CD4-positive, alpha-beta T cell treated with Interleukin-1 beta for 1 hour (primary cell): ENCODE results near the gene CMBL.
"Not testable (repeated sequence)": the region's sequence is repeated elsewhere in the genome, so short reads cannot be mapped to it uniquely, and the experiment has no call there.

Experiments
- DNase-seq, 2 donors: peaks; one replicate each; pipeline ENCODE4 v3.0.0-alpha.2; 2020 to 2022

CMBL gene

GRCh38 chr5:10253390-10253789 lies 54.3 kb downstream of the CMBL start:
- no peak for DNase-seq

DNA sequence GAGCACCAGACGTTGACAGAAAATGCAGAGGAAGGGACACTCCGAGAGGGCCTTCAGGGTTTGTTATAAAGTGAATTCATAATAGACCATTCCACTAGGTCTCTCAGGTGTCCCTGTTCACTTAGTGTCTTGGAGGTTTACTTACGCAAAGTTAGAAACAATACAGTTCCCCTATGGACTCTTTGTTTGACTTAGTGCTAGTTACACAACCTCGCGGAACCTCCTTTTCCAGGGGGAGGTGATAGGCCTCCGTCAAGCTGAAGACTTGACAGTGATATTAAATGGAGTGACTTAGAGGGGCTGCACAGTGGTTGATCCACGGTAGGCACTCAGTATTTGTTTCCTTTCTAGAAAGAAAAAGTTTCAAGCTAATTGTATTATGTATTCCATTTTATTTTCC lies 56.3 kb downstream of the CMBL start:
- DNase-seq = no peak

DNA sequence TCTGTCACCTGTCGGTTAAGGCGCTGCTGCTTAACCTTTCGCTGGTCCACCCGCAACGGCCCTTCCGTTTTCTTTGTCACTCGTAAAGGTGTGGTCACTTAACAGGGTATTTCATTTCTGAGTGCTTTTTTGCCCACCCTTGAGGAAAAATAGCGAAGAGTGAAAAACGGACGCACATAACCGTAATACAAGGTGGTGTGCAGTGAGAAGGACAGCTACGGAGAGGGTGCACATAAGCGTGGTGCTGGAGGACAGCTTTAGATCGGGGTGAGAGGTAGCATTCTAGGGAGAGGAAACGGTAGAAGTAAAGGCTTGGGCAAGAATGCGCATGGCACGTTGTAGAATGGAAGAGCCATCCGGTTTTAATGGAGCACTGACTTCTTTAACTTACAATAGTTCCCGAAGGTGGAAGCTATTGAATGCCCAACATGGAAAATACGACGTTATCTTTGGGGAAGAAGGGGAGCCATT lies 56.9 kb downstream of the CMBL start:
- DNase-seq = peak in 1 of 2 donors; percentile 16

DNA sequence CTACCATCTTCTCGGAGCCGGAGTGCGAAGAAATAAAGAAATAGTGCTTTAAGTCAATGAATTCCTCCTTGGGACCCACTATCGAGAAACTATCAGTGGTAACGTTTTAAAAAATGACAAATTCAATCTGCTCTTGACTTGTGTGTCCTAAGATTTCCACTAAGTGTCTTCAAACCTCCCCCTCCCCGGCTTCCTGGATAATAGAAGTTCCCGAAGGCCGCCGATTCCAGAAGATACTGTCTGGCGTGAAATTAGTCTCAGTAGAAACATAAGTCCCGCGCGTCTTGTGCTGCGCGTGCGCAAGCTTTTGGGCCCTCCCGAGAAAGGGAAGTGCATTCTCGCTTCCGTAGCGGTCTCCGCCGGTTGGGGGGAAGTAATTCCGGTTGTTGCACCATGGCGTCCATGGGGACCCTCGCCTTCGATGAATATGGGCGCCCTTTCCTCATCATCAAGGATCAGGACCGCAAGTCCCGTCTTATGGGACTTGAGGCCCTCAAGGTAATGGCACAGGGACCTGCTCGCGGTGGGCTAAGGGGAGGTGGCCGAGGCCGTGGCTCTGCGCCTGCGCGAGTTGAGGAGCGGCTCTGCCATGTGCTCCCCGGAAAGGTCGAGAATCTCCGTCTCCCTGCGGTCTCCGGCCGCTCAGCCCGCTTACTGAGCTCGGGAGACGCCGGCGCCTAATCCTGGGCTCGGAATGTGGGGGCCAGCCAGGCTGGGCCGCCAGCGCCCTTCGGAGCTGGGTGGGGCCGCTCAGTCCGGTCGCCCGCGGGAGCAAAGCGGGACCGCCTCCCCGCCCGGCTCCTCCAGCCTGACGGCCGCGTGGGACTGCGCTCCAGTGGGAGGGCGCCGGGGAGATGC lies 57.5 kb downstream of the CMBL start, which contains the start of gene CCT5:
TSS of gene CCT5 (plus strand) at position 333 of the 858 bp plus-strand sequence. CDS start at position 394, 61 bp downstream.
- peak; percentile 94 to 95 for DNase-seq

DNA sequence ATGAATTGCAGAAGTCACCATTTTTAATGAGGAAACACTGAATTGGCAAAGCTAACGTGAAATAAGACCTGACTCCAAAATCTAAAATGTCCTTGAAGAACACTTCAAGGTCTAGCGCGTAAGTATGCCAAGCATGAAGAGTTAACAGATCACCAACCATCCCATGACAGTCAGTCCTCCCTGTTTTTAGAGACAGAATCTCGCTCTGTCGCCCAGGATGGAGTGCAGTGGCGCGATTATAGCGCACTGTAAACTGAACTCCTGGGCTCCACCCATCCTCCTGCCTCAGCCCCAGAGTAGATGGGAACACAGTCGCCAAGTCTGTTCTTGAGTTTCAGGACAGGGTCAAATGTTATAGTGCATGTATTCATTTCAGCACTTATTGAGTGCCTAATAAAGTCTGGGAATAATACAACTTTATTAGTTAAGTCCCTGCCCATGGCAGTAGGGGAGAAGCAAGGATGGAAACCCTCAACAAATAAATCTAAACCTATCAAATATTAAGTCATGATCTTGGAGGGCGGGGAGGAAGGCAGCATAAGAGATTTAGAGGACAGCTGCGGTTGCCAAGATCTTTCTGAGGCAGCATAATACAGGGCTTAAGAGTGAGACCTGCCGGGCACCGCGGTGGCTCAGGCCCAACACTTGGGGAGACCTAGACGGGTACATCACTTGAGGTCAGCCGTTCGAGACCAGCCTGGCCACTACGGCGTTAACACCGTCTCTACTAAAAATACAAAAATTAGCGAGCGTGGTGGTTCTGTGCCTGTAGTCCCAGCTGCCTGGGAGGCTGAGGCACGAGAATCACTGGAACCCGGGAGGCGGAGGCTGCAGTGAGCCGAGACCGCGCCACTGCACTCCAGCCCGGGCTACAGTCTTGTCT lies 59.1 kb downstream of the CMBL start:
- DNase-seq = no peak

- not testable (repeated sequence) for DNase-seq
Measured at GRCh38 chr5:10247217-10247616, 60.5 kb downstream of the CMBL start.

- DNase-seq = no peak
Measured at GRCh38 chr5:10246761-10247160, 60.9 kb downstream of the CMBL start.

DNA sequence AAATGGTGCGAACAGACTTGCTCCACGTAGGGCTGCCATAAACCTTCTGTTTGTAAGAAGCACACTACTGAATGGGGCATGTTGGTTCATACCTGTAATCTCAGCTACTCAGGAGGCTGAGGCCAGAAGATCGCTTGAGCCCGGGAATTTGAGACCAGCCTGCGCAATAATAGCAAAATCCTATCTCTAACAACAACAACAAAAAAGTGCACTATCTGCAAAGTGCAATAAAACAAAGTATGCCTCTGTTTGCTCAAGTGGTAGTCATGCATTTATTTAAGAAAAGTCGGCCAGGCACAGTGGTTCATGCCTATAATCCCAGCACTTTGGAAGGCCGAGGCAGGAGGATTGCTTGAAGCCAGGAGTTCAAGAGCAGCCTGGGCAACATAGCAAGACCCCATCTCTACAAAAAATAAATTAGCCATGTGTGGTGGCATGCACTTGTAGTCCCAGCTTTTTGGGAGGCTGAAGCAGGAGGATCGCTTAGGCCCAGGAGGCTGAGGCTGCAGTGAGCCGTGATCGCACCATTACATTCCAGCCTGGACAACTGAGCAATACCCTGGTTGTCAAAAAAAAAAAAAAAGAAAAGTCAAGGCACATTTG lies 63.3 kb downstream of the CMBL start:
- no peak for DNase-seq

DNA sequence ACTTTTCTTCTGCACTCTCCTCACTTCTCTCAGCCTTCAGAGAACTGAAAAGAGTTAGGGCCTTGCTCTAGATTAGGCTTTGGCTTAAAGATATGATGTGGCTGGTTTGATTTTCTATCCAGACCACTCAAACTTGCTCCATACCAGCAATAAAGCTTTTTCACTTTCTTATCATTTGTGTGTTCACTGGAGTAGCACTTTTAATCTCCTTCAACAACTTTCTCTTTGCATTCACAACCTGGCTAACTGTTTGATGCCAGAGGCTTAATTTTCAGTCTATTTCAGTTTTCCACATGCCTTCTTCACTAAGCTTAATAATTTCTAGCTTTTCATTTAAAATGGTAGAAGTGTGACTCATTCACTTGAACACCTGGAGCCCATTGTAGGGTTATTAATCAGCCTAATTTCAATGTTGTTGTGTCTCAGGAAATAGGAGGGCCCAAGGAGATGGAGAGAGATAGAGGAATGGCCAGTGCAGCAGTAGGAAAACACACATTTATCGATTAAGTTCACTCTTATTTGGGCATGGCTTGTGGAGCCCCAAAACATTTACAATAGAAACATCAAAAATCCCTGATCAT lies 64.0 kb downstream of the CMBL start:
- DNase-seq = no peak

GRCh38 chr5:10235350-10235749 lies 72.4 kb downstream of the CMBL start:
- DNase-seq = no peak

DNA sequence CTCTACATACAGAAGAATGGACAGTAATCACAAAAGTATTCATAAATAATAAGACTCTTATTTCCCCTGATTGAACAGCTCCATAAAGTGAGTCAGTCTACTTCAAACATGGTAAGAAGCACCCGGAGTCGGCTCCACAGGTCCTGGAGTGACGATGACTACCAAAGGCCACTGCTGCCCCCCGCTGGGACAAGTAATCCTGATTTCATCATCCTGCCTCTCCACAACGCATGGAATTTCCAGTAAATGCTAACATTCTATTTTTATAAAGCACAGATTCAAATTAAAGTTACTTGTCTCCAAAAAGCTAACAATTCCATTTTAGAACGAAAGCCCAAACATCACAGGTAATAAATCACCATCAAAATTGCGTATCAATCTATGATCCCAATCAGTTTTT lies 74.2 kb downstream of the CMBL start:
- DNase-seq = no peak

DNA sequence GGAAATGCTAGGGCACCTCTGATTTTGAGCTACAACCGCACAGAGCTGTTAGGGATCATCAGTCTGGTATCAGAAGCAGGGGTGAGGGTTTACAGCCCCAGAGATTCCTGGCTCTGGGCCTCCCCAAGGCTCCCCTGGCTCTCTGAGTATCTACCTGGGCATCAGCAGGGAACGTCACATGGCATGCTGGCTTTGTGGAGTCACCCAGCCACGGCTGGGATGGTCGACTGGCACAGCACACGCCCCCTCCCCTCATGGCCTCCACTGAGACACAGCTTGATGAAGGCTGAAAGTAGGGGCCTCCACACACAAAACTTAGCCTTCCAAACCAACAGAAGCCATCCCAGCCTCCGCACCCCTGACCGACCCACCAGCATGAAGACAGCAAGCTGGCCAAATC lies 74.7 kb downstream of the CMBL start:
- DNase-seq = no peak

GRCh38 chr5:10232386-10232785 lies 75.3 kb downstream of the CMBL start:
- DNase-seq = no peak

GRCh38 chr5:10229306-10230048 lies 78.2 kb downstream of the CMBL start:
- no peak for DNase-seq

- no peak for DNase-seq
Measured at GRCh38 chr5:10228288-10228687, 79.4 kb downstream of the CMBL start.
